ENCODE results near the gene SPARCL1.
A peak's percentile ranks its signal among the peaks of the same experiment; 100 is the strongest.
"Not testable (repeated sequence)": the region's sequence is repeated elsewhere in the genome, so short reads cannot be mapped to it uniquely, and the experiment has no call there.

Gene SPARCL1, protein sequence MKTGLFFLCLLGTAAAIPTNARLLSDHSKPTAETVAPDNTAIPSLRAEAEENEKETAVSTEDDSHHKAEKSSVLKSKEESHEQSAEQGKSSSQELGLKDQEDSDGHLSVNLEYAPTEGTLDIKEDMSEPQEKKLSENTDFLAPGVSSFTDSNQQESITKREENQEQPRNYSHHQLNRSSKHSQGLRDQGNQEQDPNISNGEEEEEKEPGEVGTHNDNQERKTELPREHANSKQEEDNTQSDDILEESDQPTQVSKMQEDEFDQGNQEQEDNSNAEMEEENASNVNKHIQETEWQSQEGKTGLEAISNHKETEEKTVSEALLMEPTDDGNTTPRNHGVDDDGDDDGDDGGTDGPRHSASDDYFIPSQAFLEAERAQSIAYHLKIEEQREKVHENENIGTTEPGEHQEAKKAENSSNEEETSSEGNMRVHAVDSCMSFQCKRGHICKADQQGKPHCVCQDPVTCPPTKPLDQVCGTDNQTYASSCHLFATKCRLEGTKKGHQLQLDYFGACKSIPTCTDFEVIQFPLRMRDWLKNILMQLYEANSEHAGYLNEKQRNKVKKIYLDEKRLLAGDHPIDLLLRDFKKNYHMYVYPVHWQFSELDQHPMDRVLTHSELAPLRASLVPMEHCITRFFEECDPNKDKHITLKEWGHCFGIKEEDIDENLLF
- 0 reads per million in 2 donors for total RNA-seq

DNA sequence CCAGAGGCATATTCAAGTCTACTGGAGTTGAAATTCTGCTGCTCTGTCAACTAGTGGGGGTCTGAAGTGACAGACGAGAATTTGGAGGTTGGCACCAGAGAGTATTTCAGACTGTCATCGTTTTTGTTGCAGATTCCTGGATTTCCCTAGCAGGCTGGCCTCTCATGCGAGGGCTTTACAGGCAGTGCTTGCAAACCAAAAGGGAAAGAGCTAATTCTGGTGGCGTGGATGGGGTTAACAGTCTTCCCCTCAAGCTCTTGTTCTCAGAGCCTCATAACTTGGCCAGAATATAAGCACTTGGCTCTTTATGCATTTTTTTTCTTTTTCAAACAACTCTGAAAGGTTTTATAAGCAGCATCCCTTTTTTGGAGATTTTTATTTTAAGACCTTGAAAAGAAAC is at the start of gene SPARCL1:
Gene SPARCL1 (minus strand): TSS at position 190 of the 400 bp plus-strand sequence. CDS start 29,802 bp downstream, outside the sequence.
- DNase-seq: no peak

DNA sequence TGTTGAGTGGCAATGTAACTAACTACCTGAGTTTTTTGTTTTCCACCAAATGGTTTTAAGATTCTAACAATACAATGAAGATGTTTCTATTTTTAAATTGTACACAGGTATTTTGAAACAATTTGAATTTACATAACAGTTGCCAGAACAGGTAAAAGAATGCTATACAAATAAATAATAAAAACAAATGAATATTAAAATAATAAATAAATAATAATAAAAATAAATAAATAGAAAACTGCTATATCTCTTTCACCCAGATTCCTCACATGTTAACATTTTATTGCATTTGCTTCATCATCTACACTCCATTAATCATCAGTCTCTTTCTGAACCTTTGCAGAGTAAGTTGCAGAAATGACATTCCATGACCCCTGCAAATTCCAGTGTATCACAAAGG is 46.8 kb upstream of the SPARCL1 start:
- DNase-seq: no peak

DNA sequence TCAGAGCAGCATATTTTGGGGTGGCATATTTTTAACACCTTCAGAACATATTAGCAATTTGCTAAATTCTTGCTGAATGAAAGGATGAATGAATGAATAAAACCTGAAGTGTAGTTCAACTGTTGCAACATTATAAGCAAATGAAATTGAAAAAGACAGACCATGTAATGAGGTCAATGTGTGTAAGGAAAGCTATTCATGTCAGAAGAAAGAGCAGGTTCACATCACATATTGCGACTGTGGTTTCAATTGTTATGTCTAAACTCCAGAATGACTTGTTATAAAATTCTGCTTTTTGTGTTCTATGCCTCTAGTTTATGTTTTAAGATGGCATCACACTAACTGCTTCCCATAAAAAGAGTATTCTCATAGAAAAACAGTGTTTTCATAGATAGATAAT is 46.2 kb upstream of the SPARCL1 start:
- DNase-seq: no peak

DNA sequence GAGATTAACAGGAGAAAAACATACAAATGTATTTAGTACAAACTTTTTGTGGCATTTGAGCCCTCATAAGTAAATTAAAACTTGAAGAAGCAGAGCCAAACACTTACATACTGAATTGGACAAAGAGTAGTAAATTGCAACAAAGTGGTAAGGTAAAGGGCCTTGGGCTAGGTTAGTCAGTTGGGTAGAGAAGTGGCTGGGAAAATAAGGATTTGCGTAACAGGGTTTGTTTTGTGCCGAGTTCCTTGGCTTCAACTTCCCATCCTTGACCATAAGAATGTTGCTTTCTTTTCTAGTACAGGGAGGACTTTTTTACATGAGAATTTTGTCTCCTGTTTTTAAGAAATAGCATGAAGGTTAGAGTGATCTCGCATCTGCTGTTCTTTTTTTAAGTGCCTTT is 45.8 kb upstream of the SPARCL1 start:
- no peak for DNase-seq

DNA sequence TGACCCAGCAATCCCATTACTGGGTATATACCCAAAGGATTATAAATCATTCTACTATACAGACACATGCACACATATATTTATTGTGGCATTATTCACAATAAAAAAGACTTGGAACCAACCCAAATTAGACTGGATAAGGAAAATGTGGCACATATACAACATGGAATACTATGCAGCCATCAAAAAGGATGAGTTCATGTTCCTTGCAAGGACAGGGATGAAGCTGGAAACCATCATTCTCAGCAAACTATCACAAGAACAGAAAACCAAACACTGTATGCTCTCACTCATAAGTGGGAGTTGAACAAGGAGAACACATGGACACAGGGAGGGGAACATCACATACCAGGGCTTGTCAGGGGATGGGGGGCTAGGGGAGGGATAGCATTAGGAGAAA is 45.2 kb upstream of the SPARCL1 start:
- DNase-seq: not testable (repeated sequence)

DNA sequence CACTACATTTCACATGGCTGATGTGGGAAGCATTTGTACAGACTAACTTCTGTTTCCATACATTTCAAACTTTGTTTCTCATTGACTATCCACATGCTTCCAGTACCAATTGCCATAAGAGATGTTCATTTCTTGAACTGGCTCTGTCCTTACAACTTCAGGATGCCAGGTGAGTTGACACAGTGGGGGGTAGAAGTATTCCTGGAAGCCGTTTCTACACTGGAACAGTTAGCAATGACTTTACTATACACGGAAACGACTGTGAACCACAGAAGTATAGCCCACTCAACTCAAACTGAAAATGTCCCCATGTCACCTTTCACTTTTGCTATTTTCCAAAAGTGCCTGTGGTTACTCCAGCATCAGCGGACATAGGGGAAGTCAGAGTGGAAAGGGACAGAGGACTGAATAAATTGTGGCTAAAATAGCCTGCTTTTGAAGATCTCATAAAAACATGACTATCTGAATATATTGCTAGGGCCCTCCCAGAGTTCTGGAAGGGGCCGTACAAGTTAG is 41.2 kb upstream of the SPARCL1 start:
- no peak for DNase-seq

DNA sequence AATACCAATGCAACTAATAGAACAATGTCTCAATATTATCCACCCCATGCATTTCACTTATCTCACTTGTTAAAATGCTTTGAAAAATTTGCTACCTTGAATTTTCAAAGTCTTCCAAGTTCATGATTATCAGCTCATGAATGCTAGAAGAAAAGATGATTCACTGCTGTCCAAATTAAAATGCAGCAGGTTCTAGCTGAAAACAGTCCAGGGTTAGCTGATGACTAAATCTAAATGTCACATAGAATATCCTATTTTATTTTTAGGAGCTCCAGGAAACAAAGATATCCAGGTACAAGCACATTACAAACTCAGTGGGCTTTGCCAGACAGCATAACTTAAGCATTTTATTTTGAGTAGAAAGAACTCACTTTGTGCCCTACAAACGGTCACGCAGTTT is 38.0 kb upstream of the SPARCL1 start:
- DNase-seq: no peak

DNA sequence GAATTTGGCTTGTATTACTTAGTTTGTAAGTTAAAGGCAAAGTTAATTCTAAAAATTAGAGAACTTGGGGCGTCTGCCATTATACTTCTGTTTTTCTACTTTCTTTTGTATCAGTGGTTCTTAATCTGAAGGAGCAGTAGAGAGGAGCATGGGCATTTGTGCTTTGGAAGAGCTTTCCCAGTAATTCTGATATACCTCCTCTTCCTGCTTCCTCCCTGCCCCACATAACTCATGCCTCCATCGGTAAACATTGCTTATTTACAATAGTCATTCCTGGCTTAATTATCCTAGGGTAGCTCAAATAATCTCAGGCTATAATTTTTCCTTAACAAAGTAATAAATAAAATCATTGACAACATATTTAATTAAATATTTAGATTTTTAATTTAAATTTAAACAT is 37.1 kb upstream of the SPARCL1 start:
- DNase-seq: no peak

DNA sequence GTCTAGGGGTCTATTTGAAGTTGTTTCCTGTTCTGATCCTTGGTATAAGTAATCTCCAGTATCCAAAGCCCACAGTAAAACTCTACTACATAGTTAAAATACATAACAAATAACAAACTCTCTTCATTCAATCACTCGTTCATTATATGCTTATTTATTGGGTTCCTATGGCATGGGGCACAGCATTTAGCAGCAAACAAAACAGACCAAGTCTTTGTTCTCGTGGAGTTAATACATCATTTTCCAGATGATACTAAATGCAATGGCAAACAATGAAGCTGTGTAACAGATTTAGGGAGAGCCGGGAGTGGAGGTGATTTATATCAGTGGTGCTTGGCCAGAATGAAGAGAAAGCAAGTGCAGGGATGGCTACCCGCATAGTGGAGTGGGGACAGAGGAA is 36.6 kb upstream of the SPARCL1 start:
- DNase-seq: no peak

DNA sequence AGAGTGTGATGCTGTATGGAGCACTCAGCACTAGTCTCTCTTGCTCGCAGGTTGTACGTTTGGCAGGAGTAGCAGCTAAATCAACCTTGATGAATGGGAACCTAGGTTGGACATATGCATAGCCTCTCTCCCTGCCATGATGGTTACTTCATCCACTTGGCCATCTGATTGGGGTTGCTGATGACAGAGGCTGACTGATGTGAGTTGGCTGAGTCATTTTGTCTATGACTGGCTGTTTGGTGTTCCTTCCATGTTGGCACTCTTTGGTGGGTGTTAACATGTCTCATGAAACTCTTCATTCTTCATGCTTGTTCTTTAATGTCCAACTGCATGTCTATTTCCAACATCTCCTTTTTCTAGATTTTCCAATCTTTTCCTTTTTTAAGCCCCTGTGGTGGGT is 31.6 kb upstream of the SPARCL1 start:
- DNase-seq: no peak

DNA sequence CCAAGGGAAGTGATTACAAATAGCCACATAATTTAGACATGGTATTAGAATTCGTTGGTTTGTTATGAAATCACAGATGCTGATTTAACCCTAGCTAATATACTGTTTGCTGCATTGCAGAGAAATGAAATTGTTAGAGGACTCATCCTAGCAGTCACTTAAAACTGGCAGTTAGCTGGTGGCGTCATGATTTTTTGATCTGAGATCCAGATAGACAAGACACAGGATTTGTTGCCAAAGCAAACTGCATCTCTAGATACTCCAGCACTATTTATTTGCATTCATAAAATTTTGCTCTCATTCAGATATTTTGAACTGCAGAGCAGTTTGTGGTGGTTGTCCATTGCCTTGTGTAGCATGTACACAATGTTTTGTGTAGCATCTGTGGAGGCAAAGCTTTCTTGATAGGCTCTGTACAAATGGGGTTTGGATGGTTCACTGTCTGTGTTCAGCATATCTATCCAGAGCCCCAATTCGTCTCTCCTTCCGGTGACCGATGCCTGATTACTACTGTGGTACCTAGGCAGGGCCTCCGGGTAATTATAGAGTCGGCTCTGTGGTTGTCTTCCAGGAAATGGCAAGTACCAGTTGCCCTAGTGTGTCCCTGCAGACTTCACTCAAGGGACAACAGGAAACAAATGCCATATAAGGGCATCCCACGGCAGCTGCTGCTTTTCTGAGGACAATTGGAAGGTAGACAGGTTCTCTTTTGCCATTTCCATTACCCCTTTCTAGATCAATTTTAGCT is 30.1 kb upstream of the SPARCL1 start:
- DNase-seq: peak; percentile 1

DNA sequence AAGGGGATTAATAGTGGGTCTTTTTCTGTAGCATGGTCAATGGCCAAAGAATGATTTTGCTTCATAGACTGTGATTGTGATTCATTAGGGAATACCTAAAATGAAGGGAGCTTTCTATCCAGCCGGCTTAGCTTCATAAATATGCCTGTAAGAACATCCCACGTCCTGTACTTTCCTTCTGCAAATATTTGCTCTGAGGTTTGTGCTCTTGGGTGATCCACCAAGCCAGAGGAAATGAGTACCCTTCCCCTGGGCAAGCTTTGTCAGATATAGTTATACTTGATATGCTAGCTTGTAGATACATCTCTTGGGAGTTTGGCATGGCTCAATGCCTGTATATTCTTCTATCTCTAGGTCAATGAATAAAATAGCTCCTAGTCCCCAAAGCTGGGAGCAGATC is 28.2 kb upstream of the SPARCL1 start:
- DNase-seq: no peak

DNA sequence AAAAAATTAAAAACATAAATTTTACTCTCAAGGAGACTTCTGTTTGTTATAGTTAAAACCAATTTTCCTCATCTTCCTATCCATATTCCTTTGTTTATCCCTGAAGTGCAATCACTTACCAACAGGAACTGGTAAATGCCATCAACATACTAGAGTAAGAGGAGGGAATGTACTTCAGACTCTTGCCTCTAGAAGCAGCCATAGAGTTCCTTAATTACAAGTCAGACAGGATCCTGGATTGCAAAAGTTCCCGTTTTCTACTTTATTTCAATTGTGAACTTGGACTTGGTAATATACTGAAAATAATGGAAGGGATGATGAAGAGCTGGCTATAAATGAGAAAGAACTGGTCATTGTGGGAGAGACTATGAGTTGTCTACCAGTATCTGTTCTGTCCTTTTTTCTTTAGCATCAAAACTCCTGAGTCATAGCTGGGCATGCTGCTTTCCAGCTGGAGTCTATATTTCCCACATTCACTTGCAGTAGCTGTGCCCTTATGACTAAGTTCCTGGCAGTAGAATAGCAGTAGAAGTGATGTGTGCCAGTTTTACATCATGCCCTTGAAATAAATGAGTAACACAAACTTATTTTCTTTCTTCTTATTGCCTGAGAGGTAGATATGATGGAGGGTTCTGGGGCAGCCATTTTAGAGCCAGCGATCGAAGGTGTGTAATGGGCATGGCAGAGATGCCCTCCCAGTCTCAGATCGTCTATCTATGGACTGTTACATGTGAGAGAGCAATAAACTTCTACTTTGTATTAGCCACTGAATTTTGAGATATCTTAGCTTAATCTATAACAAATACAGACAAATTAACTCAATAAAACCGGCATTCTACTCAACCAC is 26.8 kb upstream of the SPARCL1 start:
- no peak for DNase-seq

DNA sequence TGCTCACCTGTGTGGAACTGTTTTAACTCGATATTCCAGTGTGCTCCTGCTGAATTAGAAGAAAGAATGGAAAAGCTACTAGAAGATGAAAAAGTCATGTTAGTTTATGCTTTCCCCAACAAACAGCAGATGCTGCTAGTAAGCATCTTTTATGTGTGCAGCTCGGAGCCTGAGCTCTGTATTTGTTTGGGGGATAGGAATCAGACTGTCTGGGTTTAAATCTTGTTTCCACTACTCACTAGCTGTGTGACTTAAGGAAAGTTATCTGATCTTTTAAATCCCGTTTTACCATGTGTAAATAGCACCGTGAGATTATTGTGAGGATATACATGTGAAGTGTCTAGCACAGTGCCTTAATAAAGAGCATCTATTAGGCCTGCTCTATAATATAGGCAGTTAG is 24.0 kb upstream of the SPARCL1 start:
- no peak for DNase-seq

DNA sequence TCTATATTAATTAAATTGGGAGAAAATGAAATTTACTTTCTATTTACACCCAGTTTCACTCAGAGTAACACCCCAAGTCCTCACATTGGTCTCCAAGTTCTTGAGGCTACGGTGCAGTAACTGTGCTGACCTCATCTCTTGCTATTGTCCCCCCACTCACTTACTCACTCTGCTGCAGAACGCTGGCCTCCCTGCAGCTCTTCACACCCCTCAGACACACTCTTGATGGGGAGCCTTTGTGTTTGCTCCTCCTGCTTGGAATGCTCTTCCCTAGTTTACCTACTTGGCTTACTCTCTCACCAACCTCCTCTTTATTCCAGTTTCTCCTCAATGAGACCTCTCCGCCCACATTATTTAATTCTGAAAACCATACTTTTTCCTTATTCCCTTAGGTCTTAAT is 22.2 kb upstream of the SPARCL1 start:
- DNase-seq: no peak

DNA sequence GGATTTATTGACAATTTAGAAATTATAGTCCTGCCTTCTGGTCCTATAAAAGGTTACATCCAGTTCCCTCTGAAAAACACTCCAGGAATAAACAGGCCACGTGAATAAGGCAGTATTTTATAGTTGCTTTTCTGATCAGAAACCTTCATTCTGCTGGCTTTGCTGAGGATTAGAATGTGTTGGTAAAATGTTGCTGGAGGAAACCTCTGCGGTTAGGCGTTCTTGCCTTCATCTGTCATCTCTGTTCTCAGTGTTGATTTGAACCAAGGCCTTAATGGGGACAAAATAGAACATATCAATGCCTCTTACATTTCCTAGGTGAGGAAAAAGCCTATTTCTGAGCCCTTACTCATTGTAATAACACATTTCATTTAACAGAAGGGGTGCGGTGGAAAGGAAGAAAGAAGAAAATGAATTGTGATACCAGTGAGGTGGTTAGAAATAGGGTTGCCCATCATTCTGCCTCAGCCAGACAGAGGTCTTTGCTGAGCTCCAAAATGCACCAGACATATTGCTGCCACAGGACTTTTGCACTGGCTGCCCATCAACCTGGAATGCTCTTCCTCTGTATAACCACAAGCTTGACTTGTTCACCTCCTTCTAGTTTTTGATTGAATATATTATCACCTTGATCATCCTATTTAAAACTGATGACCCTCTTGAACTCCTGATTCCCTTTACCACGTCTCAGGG is 18.0 kb upstream of the SPARCL1 start:
- DNase-seq: no peak

DNA sequence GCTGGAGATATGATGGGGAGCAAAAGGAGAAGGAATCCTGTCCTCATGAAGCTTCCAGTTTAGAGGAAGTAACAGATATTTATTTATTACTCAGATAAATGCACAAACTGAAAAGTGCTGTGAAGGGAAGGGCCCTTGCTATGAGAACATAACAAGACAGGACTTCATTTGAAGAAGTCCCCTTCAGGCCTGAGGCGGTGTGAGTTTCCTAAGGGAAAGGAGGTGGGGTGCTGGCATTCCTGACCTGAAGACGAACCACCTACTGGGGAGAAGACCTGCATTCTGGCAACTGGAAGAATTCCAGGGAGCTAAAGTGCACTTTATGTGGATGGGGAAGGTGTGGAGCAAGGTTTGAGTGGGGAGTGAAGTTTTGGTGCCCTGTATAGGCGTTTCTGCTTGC is 15.9 kb upstream of the SPARCL1 start:
- no peak for DNase-seq

DNA sequence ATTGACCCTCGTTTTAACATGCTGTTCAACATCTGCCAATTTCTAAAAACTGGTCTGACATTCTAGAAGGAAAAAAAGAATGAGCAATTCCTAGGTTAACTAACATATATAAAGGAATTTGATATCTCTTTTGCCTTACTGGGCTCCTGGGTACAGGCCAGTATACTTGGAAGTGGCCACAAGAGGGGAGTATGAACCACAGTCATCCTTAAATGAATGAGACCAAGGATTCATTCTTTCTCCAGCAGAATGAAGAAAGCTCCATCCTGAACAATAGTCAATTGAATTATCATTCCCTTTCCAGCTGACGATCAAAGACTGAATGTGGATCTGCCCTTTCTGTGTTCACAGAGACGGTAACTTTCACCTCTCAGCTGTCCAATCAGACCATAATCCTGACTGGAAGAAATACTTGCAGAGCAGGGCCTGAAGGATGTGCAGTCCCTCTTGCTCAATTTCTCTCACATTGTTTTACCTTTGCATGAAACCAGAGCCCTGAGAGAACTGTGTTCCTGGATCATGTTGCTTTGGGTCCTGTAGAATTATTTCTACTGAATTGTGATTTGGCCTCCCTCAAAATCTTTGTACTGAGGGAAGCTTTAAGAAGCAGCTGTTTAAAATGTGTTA is 14.8 kb upstream of the SPARCL1 start:
- DNase-seq: no peak

DNA sequence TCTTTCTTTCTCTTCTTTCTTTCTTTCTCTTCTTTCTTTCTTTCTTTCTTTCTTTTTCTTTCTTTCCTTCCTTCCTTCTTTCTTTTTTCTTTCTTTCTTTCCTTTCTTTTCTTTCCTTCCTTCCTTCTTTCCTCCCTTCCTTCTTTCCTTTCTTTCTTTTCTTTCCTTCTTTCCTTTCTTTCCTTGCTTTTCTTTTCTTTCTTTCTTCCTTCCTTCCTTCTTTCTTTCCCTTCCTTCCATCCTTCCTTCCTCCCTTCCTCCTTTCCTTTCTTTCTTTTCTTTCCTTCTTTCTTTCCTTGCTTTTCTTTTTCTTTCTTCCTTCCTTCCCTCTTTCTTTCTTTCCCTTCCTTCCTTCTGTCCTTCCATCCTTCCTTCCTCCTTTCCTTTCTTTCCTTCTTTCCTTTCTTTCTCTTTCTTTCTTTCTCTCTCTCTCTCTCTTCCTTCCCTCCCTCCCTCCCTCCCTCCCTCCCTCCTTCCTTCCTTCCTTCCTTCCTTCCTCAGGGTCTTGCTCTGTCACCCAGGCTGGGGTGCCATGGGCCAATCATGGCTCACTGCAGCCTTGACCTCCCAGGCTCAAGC is 13.6 kb upstream of the SPARCL1 start:
- DNase-seq: no peak

DNA sequence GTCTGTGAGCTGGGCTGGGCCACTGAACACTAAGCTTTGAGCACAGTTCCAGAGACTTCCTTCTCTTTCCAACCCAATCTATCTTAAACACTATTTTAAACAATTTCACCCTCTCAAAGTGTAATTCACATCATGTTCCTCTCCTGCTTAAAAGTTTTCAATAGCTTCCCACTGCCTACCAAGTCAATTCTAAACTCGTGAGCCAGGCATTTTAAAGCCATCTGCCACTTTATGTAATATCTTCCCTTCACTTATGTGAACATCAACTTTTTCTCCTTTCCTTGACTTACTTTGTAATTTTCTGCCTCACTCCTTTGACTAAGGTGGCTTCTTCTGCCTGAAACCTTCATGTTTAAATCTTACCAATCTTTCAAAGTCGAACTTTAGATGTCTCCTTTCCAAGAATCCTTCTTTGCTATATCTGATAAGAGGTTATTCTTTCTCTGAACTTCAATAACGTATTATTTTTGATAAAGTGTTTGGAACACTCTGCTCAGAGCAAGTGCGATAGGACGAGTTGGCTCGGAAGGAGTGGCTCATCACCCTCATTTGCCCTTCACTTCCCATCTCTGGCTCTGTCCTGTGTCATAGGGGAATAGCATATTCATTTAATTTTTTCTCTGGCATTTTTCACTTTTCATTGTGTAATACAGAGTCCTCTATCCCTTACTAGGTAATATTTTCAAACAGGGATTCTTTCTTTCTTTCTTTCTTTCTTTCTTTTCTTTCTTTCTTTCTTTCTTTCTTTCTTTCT is 13.0 kb upstream of the SPARCL1 start:
- no peak for DNase-seq

All from T-helper 9 cell (primary cell).